Stimulated activated CD4-positive, alpha-beta T cell treated with anti-CD3 and anti-CD28 coated beads, Interleukin-12 subunit alpha, Interleukin-12 subunit beta, amount 100 ng/mL, for 24 hours (primary cell): ENCODE results near the gene MFAP3L.

Experiments used
- DNase-seq, 2 experiments: peaks; one replicate each; pipeline ENCODE4 v3.0.0-alpha.2; 2020; ENCODE audit warnings: low read depth in 2 of 2

The MFAP3L gene

GRCh38 chr4:170022211-170022610 lies 4.0 kb downstream of the MFAP3L start:
- DNase-seq, result no peak

DNA sequence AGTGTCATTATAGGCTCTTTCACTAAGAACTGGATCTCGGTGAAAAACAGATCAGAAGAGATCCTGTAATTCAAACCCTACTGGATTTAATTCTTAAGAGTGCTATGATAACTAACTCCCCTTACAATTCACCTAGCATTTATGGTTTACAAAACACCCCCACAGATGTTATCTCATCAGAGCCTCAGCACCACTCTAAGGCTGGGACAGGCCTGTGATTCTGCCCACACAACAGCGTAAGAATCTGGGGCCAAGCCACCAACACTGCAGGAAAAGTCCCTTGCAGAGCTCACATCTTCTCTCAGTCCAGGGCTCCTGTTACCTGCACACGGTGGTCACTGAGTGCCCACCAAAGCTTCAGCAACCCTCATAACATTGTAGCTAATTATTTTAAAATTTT lies 8.9 kb downstream of the MFAP3L start:
- no peak for DNase-seq

DNA sequence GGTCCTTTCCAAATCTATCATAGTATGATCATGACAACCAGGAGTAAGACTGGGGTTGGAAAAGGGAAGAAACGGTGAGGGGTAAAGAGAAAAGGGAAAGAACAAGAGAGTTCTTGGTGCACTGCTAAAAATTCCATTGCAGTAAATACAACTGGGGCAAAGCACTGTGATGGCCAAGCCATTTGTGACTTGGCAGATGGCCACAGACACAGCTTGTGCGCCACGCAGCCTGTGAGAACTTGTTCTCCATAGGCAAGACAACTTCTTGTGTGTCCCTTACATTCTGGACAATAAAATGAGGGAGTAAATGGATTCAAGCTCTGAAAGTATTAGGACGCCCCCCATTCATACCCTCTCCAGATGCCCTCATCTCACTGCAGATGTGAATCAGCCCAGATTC lies 10.9 kb downstream of the MFAP3L start:
- no peak for DNase-seq

DNA sequence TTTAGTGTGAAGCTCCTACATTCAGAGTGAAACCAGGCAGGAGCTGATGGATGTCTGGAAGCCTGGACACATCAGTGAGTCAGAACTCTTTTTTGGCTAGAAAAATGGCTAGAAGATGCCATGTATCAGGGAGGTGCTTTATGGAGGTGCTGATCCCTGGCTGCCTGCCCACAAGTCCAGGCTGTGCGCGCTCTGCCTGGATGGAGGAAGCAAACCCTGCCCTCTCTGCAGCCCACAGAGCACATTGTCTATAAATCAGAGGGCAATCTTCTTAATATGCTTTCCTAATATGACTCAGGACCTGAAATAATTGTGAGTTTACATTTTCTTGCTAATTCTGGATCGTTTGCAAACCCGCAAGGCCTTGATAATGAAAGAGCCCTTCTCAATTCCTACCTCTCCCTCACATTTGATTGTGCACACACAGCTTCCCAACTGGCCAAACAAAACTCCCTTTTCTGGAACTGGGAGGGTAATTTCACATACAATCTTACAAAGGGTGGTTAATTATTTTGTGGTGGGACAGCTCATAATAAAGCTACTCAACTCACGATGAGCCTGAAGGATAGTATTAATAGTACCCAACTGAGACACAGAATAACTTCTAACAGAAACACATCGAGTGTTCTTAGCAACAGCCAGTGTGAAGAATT lies 11.7 kb downstream of the MFAP3L start:
- DNase-seq, result no peak

- DNase-seq, result no peak
Measured at GRCh38 chr4:170012629-170012958, 13.6 kb downstream of the MFAP3L start.

GRCh38 chr4:170011921-170012628 lies 14.1 kb downstream of the MFAP3L start:
- no peak for DNase-seq

DNA sequence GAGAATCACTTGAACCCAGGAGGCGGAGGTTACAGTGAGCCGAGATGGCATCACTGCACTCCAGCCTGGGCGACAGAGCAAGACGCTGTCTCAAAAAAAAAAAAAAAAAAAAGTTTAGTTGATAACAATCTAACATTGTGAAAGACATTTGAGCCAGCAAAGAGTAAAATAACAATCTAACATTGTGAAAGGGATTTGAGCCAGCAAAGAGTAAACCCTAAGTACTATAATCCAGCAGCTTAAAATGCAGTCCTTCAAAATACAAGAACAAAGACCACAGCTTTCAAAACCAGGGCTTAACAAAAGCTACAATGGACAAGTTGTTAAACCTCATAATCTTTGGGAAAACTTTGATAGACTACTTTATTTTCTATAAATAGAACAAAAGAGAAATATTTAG lies 16.9 kb downstream of the MFAP3L start:
- no peak for DNase-seq

- no peak for DNase-seq
Measured at GRCh38 chr4:170008801-170009200, 17.4 kb downstream of the MFAP3L start.

DNA sequence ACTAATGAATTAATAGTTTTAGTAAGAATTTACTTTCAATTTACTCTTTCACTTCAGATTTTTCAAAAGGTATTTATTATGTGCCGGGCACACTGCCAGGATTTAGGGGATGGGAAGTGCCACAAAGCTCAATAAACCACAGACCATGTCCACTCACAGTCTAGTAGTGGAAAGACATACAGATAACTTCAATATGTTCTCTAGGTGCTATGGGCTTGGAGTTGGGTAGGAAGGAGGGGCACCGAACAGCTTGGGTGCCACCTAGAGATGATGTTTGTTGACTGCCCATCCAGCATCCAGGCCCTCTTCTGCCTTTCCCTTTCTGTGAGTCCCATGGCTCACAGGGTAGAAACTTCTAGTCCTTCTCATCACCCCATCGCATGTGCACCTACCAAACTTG lies 17.8 kb downstream of the MFAP3L start:
- no peak for DNase-seq

DNA sequence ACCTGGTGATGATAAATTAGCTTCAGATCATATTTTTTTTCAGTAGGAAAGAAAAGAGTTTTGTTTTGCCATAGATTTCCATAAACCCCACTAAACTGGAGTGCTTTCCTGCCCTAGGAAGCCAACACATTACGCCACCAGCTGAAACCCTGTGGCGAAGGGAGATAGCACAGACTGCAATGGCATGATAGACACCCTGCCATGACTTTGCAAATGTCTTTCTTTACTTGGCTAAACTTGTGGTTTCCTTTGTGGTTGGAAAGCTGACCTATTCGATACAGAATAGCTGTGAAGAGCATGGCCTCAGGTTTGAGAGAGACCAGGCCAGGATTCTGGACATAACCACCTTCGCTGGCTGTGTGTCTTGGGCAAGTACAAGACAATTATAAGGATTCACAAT lies 19.1 kb downstream of the MFAP3L start:
- DNase-seq, result no peak

DNA sequence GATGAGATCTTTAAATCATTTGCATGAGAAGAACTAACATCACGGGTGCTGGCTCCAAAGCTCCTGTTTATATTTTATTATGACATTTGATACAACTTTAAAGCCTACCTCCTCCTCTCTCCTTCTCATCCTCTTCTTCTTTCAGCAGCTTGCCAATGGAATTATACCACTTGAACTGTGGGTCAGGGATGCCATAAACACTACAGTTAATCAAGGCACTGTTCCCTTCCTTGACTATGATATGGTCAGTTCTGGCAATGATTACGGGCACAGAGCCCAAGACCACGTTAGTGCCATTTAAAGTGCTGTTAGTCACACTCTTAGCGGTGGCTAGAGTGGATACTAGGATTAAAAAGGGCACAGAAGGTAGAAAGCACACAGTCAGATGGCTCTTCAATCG lies 20.7 kb downstream of the MFAP3L start:
- DNase-seq, result no peak

DNA sequence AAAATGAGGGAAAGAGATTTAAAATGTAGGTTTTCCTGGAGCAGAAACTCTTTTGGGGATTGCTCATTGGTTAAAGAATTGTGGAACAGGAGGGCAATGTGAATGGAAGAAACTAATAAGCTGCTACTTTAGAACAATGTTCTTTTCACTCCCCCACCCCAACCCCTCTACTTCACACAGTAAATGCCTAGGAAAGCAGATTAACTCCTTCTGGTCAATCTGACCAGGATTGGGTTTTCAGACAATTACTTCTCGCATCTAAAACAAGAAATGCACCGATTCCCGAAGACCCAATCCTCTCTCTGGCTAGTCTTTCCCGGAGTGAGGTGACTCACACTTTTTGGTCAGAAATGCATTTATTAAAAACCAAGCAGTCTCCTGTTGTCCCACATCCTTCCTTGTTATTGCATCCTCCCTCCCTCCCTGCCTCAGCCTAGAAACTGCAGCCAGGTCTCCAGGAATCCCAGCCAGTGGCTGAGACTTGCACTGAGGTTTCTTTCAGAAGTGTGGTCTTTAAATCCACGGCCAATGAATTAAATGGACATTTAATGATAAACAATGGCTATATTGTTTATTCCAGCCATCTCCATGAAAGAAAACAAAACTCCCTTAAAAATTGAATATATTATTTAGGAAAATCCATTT lies 21.4 kb downstream of the MFAP3L start:
- DNase-seq, result no peak

DNA sequence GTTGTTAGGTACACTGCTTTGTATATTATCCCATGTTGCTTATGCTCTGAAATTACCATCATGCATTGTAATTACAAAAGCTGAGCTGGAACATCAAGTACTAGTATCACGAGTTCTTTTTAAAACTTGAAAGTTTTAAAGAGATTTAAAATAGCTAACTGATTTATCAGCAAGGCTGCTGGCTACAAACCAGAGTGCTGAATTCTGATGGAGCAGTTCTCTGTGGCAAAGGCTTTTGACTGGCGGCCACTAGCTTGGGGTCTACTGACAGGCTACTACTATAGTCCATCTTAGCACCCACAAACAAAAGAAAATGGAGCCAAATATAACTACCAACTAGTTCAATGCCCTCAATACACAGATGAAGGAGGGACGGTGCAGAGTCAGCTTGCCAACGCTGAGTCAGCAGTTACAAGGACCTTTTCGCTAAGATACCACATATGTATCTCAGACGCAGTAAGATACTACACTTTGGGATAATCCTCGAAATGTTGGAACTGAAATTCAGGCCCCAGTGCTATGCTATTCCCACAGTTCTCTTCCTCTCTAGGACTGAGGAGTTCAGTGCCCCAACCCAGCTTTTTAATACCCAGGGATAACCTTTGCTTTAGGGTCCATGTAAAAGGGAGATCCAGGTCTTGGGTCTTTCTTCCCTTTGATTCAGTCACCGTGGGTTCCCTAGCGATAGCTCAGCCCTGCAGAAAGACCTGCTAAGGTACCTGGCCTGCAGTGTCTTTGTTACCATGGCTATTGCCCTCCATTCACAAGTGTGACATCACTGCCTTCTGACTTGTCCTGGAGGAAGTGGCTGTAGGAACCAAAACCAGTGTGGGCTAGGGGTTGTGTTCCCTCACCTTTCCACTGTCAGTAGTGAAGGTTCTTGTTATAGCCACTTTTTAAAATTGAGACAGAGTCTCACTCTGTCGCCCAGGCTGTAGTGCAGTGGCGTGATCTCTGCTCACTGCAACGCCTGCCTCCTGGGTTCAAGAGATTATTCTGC lies 22.8 kb downstream of the MFAP3L start:
- no peak for DNase-seq

GRCh38 chr4:170001745-170002267 lies 24.4 kb downstream of the MFAP3L start:
- no peak for DNase-seq

- DNase-seq, result no peak
Measured at GRCh38 chr4:170001011-170001744, 25.0 kb downstream of the MFAP3L start.

DNA sequence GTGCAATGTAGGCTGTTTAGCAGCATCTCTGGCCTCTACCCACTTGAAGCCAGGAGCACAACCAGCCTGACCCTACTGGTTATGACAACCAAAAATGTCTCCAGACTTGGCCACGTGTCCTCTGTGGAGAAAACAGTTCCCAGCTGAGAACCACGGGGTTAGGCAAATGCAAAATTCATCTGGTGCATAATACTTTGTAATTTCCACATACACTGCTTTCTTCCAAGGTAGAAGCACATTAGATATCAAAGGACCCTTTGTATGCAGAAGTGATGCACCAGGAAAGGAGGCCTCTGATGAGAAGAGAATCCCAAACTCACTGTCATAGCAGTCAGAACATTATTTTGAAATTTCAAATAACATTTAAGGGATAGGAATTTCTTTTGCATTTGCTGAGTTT lies 26.3 kb downstream of the MFAP3L start:
- DNase-seq, result no peak

DNA sequence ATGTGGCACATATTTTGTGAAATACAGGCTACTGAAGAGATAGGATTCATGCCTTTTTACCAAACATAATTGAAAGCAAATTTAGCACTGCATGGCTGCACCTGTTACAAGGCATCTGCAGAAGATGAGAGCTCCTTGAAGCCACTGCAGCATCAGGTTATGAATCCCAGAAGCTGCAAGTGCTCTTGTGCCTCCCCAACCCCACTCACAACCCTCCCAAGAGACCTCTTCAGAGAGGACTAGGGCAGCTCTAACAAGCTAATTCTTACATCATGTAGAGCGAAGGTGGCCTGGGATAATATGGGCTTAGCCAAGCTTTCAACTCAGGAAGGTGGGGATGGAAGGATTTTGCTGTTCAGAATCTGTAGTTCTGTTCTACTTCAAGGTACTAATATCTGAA lies 27.2 kb downstream of the MFAP3L start:
- DNase-seq, result no peak

DNA sequence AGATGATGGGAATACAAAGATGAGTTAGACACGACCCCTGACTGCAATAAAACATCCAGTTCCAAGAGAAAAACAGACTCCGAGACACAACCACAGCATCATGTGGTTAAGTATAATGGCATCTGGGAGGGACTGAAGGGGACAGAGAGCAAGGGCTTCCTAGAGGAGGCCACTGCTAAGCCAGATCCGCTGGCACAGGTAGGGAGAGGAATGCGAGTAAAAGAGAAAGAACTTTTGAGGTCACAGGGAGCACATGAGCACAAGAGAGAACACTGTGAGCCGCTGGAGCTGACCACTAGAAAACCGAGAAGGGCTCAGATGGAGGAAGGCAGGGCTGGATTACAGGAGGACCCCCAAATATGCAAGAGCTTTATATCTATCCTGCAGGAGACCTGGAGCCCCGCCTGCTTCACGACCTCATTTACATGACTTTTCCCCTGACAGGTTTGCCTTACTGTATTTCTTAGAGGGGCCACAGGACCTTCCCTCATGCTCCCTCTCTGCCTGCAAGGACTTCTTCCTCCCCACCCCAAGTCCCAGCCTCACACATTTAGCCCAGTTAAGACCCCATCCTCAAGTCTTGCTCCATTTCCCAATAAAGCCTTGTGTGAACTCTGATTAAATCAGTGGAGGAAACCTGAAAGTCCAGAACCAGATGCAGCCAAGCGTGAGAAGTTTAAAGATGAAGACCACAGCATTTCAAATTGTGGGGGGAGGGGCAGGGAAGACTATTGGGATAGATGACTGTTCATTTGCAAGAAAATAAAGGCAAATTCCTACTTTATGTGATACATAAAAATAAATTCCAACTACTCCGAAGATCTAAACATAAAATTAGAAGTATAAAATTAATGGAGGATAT lies 29.6 kb downstream of the MFAP3L start:
- no peak for DNase-seq

GRCh38 chr4:169993531-169993930 lies 32.7 kb downstream of the MFAP3L start:
- no peak for DNase-seq

DNA sequence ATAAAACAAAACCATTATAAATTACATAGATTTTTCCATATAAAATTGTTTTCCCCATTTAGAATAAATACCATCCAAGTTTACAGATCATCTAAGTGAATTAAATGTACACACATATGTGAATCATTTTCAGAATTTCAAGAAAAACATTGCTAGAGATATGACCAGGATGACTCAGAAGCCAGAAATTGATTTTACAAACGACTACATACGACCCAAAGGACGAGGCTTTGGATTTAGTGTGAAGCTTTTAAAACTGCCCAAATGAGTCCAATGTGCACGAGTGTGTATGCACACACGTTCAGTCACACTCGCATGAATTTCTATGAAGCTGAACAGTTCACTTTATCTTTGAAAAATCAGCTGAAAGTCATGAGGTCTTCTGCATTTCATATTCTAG lies 37.9 kb downstream of the MFAP3L start:
- no peak for DNase-seq
